GM19452 (cell line): ENCODE data around the gene CHRM4.
"Not testable (repeated sequence)": the region's sequence is repeated elsewhere in the genome, so short reads cannot be mapped to it uniquely, and the experiment has no call there.

ENCODE experiments used
- ATAC-seq: cut with Tn5 transposase; IDR thresholded peaks from one replicate; pipeline ENCODE4 v1.9.1; 2021; ENCODE audit not compliant: unreplicated experiment

Gene CHRM4

GRCh38 chr11:46382646-46383403 is 8.8 kb downstream of the CHRM4 start:
- no peak for ATAC-seq

GRCh38 chr11:46381819-46382645 is 9.5 kb downstream of the CHRM4 start:
- no peak for ATAC-seq

GRCh38 chr11:46381048-46381818 is 10.3 kb downstream of the CHRM4 start, which contains the start of gene MDK:
Gene MDK (plus strand): TSS chr11:46381669. CDS start chr11:46382058, 389 bp downstream.
- no peak for ATAC-seq

- ATAC-seq: no peak
These were observed 11.1 kb downstream of the CHRM4 start for GRCh38 chr11:46380340-46381047.

- not testable (repeated sequence) for ATAC-seq
These were observed 11.9 kb downstream of the CHRM4 start for GRCh38 chr11:46379482-46380293.

- no peak for ATAC-seq
These were observed 12.6 kb downstream of the CHRM4 start for GRCh38 chr11:46378811-46379481.

GRCh38 chr11:46378296-46378695 is 13.3 kb downstream of the CHRM4 start:
- no peak for ATAC-seq

- ATAC-seq: no peak
These were observed 13.7 kb downstream of the CHRM4 start for GRCh38 chr11:46377831-46378230.

- no peak for ATAC-seq
These were observed 14.3 kb downstream of the CHRM4 start for GRCh38 chr11:46377290-46377689.

- no peak for ATAC-seq
These were observed 15.1 kb downstream of the CHRM4 start for GRCh38 chr11:46376258-46377050.

- no peak for ATAC-seq
These were observed 16.0 kb downstream of the CHRM4 start for GRCh38 chr11:46375392-46376101.

- no peak for ATAC-seq
These were observed 16.8 kb downstream of the CHRM4 start for GRCh38 chr11:46374815-46375214.

- no peak for ATAC-seq
These were observed 17.5 kb downstream of the CHRM4 start for GRCh38 chr11:46373787-46374740.

GRCh38 chr11:46372501-46372900 is 19.1 kb downstream of the CHRM4 start:
- not testable (repeated sequence) for ATAC-seq

GRCh38 chr11:46372086-46372485 is 19.5 kb downstream of the CHRM4 start:
- ATAC-seq: no peak

GRCh38 chr11:46371262-46371661 is 20.3 kb downstream of the CHRM4 start:
- not testable (repeated sequence) for ATAC-seq

- no peak for ATAC-seq
These were observed 21.3 kb downstream of the CHRM4 start for GRCh38 chr11:46370253-46370652.
